Memory B cell (primary cell): ENCODE results near the gene DPP6.

Experiments
- ATAC-seq: fragments of 150-1000 bp; cut with Tn5 transposase; 2 replicates; pipeline ENCODE4 v1.10.0; 2021; ENCODE audit warnings: low read depth, mild to moderate bottlenecking, moderate library complexity
- DNase-seq, 2 donors: peaks; one replicate each; pipeline ENCODE4 v3.0.0; 2022; ENCODE audit warnings: low spot score in 2 of 2
- H3K27ac Mint-ChIP-seq: one replicate; pipeline ENCODE4 v1.8.0; 2022; ENCODE audit warnings: mild to moderate bottlenecking, moderate library complexity, mixed read lengths
- H3K27me3 Mint-ChIP-seq: one replicate; pipeline ENCODE4 v1.8.0; 2022; ENCODE audit warnings: mixed read lengths
- H3K36me3 Mint-ChIP-seq: one replicate; pipeline ENCODE4 v1.8.0; 2022; ENCODE audit warnings: mild to moderate bottlenecking, mixed read lengths
- H3K4me1 Mint-ChIP-seq: one replicate; pipeline ENCODE4 v1.8.0; 2022; ENCODE audit warnings: mixed read lengths
- H3K4me3 Mint-ChIP-seq: one replicate; pipeline ENCODE4 v1.8.0; 2022; ENCODE audit warnings: mild to moderate bottlenecking, moderate library complexity, mixed read lengths
- H3K9me3 Mint-ChIP-seq: one replicate; pipeline ENCODE4 v1.8.0; 2022; ENCODE audit warnings: mixed read lengths

DPP6 gene

GRCh38 chr7:154892459-154892858, 840.3 kb downstream of the DPP6 start:
- H3K4me1 Mint-ChIP-seq: no peaks in the 10 kb centered on the region
- peaks cover 2% of the 10 kb centered on the region for H3K9me3 Mint-ChIP-seq
- H3K27me3 Mint-ChIP-seq: peaks cover 5% of the 10 kb centered on the region
- no peak overlapping the region for H3K4me3 Mint-ChIP-seq
- no peak overlapping the region for H3K27ac Mint-ChIP-seq
- ATAC-seq: no peak
- no peak for DNase-seq
- H3K36me3 Mint-ChIP-seq: no peaks in the 10 kb centered on the region

DNA sequence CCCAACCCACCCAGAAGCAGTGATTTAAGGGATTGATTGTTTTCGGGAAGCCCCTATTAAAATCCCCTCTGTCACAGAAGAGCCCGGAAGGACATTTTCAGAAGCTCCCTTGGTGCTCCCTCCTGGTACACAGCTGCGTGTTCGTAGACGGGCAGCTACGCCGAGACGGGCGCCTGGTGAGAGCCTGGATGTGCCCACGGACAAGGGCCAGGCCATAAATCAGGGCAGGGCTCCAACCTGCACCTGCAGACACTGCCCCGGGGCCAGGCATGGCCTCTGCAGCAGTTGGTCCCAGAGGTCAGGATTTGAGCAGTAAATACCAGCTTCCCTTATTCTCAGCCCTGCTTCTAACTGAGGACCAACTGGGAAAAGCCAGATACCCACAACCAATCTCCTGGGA, 843.9 kb downstream of the DPP6 start:
- Mint-ChIP-seq H3K27me3 (peaks cover 3% of the 10 kb centered on the region), H3K4me1 (no peaks in the 10 kb centered on the region)
- DNase-seq: no peak

GRCh38 chr7:154898973-154899855, 847.0 kb downstream of the DPP6 start:
- ATAC-seq: no peak
- Mint-ChIP-seq H3K27me3 (peaks cover 2% of the 10 kb centered on the region), H3K36me3 (no peaks in the 10 kb centered on the region), H3K9me3 (no peaks in the 10 kb centered on the region), H3K4me1 (no peaks in the 10 kb centered on the region), H3K4me3 (no peak overlapping the region), H3K27ac (no peak overlapping the region)
- no peak for DNase-seq

More for the DNA sequence above, 843.9 kb downstream of the DPP6 start:
- Mint-ChIP-seq H3K36me3 (no peaks in the 10 kb centered on the region), H3K9me3 (no peaks in the 10 kb centered on the region), H3K27ac (no peak overlapping the region), H3K4me3 (no peak overlapping the region)
- ATAC-seq: no peak

DNA sequence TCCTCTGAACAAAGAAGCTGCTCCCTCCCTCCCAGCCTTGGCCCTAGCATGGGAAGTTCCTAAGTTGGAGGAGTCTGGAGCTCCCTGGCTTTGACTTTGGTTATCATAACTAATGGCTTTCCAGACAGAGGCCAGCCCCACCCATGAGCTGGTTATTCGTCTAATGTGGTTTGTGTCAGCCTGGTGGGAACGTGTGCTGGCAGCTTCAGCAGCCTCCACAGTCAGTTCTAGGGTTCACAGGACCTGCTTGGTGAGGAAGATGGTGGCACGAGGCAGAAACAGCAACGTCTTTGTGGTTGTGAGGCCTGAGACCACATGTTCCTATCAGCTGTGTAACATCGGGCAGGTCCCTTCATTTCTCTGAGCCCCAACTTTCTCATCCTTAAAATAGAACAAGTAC, 847.7 kb downstream of the DPP6 start:
- Mint-ChIP-seq H3K4me3 (no peak overlapping the region), H3K9me3 (no peaks in the 10 kb centered on the region), H3K27me3 (peaks cover 2% of the 10 kb centered on the region), H3K4me1 (no peaks in the 10 kb centered on the region), H3K27ac (no peak overlapping the region), H3K36me3 (no peaks in the 10 kb centered on the region)
- no peak for ATAC-seq
- DNase-seq: no peak

DNA sequence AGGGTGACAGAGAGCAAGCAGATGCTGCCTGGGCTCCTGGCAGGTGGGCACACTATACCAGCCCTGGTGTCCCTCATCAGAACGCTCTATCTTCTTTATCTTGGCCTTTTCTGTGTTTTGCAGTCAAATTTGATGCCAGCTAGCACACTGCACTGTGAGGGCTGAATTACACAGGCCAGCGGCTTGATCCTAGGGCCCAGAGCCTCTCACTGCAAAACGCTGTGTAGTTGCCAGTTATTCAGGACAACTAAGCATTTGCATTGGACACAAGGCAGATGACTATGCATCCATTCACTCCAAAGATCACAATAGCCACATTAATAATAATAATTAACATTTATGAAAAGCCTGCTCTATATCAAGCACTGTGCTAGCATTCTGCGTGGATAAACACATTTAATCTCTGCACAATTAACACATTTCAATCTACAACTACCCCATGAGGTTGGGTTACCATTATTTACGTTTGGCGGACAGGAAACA, 850.4 kb downstream of the DPP6 start:
- Mint-ChIP-seq H3K36me3 (no peaks in the 10 kb centered on the region), H3K27ac (no peak overlapping the region), H3K9me3 (no peaks in the 10 kb centered on the region), H3K4me3 (no peak overlapping the region), H3K4me1 (no peaks in the 10 kb centered on the region), H3K27me3 (peaks cover 4% of the 10 kb centered on the region)
- DNase-seq (no peak), ATAC-seq (no peak)

DNA sequence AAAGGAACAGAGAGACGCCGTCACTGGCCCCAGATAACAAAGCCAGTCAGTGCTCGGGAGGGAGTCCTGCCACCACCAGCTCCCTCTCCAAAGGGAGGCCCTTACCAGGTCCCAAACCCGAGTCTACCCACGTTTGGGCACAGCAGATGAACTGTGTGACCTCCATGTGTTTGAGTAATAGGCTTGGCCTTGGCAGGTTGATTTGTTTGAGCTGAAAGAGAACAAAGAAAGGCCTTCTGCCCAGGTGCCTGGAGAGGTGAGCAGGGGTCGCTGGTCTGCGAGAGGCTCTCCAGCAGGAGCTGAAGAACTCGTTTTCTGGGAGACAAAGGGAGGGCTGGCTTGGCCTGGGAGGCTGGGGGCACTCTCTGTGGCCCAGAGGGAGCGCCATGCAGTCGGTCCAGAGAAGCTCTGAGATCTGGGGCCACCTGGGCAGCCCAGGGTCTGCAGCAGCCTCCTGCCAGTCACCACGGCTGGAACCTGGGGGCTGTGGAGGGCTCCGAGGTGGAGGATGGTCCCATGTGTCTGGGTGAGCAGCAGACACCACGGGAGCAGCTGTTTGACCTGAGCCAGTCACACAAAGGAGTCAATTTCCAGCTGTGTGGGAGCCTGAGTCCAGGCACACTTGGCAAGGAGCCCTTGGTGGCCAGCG, 851.0 kb downstream of the DPP6 start:
- H3K4me1 Mint-ChIP-seq: no peaks in the 10 kb centered on the region
- no peaks in the 10 kb centered on the region for H3K9me3 Mint-ChIP-seq
- DNase-seq (no peak), ATAC-seq (no peak)
- H3K36me3 Mint-ChIP-seq: no peaks in the 10 kb centered on the region
- H3K4me3 Mint-ChIP-seq: no peak overlapping the region
- no peak overlapping the region for H3K27ac Mint-ChIP-seq
- peaks cover 4% of the 10 kb centered on the region for H3K27me3 Mint-ChIP-seq

GRCh38 chr7:154905146-154905545, 852.9 kb downstream of the DPP6 start:
- H3K27ac Mint-ChIP-seq: no peak overlapping the region
- no peak overlapping the region for H3K4me3 Mint-ChIP-seq
- H3K9me3 Mint-ChIP-seq: no peaks in the 10 kb centered on the region
- no peaks in the 10 kb centered on the region for H3K36me3 Mint-ChIP-seq
- DNase-seq: no peak
- no peaks in the 10 kb centered on the region for H3K4me1 Mint-ChIP-seq
- peaks cover 7% of the 10 kb centered on the region for H3K27me3 Mint-ChIP-seq
- ATAC-seq: no peak

DNA sequence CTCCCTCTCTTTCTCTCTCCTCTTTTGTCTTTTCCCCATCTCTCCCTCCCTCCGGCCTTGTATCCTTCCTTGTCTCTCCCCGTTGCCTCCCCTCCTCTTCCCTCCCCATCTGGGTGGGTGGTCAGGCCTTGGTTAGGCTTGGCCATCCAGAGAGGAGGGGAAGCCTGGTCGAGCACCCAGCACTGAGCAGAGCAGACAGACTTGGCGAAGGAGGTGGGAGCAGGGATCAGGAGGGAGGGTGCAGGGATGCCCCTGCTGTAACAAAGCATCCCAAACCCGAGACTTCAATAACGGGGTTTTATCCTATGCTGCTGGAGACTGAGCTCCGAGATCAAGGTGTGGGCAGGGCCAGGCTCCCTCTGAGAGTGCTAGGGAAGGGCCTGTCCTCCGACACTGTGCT, 853.4 kb downstream of the DPP6 start:
- ATAC-seq: no peak
- Mint-ChIP-seq H3K9me3 (no peaks in the 10 kb centered on the region), H3K27ac (no peak overlapping the region), H3K27me3 (peaks cover 6% of the 10 kb centered on the region), H3K4me3 (no peak overlapping the region), H3K4me1 (no peaks in the 10 kb centered on the region), H3K36me3 (no peaks in the 10 kb centered on the region)
- DNase-seq: no peak

DNA sequence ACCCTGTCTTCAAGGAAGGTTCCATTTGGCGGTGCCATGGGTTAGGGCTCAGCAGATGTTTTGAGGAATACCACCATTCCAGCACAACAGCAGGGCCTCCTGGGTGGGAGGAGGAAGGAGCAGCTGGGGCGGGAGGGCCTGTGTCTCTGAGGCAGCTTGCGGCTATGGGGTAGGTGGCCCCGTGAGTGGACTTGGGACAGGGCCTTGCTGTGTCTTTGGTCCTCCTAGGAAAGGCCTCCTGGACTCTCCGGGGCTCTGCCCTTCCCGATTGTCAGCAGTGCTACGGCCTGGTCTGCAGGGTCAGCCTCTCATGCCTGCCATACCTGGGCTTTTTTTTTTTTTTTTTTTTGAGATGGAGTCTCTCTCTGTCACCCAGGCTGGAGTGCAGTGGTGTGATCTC, 854.0 kb downstream of the DPP6 start:
- H3K9me3 Mint-ChIP-seq: no peaks in the 10 kb centered on the region
- no peaks in the 10 kb centered on the region for H3K4me1 Mint-ChIP-seq
- no peak overlapping the region for H3K4me3 Mint-ChIP-seq
- H3K36me3 Mint-ChIP-seq: peaks cover under 1% of the 10 kb centered on the region
- ATAC-seq: no peak
- H3K27me3 Mint-ChIP-seq: peaks cover 10% of the 10 kb centered on the region
- H3K27ac Mint-ChIP-seq: no peak overlapping the region
- no peak for DNase-seq

DNA sequence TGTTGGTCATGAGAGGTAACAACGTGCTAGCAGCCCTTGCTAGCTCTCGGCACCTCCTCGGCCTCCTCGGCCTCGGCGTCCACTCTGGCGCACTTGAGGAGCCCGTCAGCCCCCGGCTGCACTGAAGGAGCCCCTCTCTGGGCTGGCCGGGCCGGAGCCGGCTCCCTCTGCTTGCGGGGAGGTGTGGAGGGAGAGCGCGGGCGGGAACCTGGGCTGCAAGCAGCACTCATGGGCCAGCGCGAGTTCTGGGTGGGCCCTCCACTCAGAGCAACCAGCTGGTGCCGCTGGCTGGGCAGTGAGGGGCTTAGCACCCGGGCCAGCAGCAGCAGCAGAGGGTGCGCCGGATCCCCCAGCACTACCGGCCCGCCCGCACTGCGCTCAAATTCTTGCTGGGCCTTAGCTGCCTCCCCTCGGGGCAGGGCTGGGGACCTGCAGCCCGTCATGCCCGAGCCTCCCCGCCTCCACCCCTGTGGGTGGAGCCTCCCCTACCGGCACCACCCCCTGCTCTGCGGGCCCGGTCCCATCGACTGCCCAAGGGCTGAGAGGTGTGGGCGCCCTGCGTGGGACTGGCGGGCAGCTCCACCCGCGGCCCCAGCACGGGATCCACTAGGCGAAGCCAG, 854.6 kb downstream of the DPP6 start:
- Mint-ChIP-seq H3K36me3 (peaks cover 3% of the 10 kb centered on the region), H3K4me3 (no peak overlapping the region), H3K9me3 (peaks cover 2% of the 10 kb centered on the region), H3K4me1 (no peaks in the 10 kb centered on the region), H3K27me3 (peaks cover 12% of the 10 kb centered on the region), H3K27ac (no peak overlapping the region)
- ATAC-seq (no peak), DNase-seq (no peak)

GRCh38 chr7:154907651-154908620, 855.7 kb downstream of the DPP6 start:
- no peak for DNase-seq
- Mint-ChIP-seq H3K27me3 (peaks cover 13% of the 10 kb centered on the region), H3K4me3 (no peak overlapping the region), H3K9me3 (peaks cover 2% of the 10 kb centered on the region), H3K27ac (no peak overlapping the region), H3K36me3 (peaks cover 3% of the 10 kb centered on the region), H3K4me1 (no peaks in the 10 kb centered on the region)
- ATAC-seq: no peak

DNA sequence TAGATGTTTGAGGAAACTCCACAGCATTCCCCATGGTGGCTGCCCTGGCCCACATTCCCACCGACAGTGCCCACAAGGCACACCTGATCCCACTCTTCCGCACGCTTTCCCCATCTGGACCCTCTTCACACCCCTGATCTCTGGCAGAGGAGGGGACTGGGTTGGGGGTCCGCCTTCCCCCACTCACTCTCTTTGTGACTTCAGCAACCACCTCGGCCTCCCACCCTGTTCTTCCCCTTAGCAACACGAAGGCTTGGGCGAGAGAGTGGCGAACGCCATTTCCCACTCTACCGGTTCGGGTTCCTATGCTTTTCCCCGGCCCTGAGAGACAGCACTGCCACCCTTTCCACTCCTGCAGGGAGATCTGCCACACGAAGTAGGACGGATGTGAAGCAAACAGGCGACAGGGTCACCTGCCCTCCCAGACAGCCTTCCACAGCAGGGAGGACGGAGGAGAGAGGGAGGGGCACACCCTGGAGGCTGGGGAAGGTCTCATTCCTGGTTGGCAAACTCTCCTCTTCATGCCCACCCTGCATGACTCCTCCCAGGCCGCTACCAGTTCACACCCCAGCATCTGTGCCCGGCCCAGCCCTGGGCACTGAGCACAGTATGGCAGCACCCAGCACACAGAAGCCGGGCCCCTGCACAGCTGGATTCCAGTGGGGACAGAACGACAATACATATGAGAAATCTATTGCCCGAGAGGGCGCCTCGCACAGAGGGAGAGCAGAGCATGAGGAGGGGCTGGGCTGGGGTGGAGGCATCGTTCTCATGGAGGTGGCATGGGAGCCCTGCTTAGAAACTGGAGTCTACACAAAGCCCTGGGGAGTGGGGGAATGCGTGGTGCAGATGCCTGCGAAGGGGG, 857.3 kb downstream of the DPP6 start:
- peaks cover 16% of the 10 kb centered on the region for H3K27me3 Mint-ChIP-seq
- H3K4me3 Mint-ChIP-seq: no peak overlapping the region
- ATAC-seq (no peak), DNase-seq (no peak)
- H3K4me1 Mint-ChIP-seq: peaks cover 3% of the 10 kb centered on the region
- no peak overlapping the region for H3K27ac Mint-ChIP-seq
- H3K9me3 Mint-ChIP-seq: peaks cover 2% of the 10 kb centered on the region
- H3K36me3 Mint-ChIP-seq: peaks cover 3% of the 10 kb centered on the region

DNA sequence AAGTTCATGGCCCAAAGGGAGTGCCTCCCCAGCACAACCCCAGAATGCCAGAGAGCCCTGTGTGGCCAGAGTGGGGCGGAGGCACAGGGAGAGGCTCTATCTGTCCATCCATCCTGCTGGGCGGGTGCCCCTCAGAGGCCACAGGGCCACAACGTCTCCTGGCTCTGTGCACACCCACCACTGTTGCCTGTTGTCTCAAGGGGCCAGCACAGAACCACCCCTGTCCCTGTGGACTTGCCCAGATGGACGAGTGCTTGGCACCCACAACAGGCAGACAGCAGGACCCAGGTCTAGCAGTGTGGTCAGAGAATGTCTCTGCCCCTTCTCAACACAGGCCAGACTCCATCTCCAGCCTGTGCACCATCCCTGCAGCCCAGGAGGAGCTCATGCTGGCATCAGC, 857.9 kb downstream of the DPP6 start:
- Mint-ChIP-seq H3K4me1 (peaks cover 5% of the 10 kb centered on the region), H3K27ac (no peak overlapping the region), H3K9me3 (peaks cover 2% of the 10 kb centered on the region), H3K27me3 (peaks cover 16% of the 10 kb centered on the region), H3K36me3 (peaks cover 3% of the 10 kb centered on the region), H3K4me3 (no peak overlapping the region)
- DNase-seq: no peak
- no peak for ATAC-seq
